Measurements from ENCODE around the gene RAB11FIP3. TPM values are rescaled to one million over a fixed set of nuclear protein-coding genes. Genes with fewer than 3 reads are reported as not detected.

The RAB11FIP3 gene
- total RNA-seq, 1 donor from 2014 or later = 81.5 TPM

GRCh38 chr16:559021-559380, 133.6 kb downstream of the RAB11FIP3 start:
- H3K4me1 Mint-ChIP-seq (ENCODE audit: unreplicated experiment) = peaks cover 2% of the 10 kb centered on the region
- H3K36me3 Mint-ChIP-seq (ENCODE audit: low read depth, unreplicated experiment) = no peaks in the 10 kb centered on the region
- no peak for DNase-seq (ENCODE audit: low spot score)
- H3K27ac Mint-ChIP-seq (ENCODE audit: unreplicated experiment) = no peak overlapping the region
- TF ChIP-seq, protein P1, sequence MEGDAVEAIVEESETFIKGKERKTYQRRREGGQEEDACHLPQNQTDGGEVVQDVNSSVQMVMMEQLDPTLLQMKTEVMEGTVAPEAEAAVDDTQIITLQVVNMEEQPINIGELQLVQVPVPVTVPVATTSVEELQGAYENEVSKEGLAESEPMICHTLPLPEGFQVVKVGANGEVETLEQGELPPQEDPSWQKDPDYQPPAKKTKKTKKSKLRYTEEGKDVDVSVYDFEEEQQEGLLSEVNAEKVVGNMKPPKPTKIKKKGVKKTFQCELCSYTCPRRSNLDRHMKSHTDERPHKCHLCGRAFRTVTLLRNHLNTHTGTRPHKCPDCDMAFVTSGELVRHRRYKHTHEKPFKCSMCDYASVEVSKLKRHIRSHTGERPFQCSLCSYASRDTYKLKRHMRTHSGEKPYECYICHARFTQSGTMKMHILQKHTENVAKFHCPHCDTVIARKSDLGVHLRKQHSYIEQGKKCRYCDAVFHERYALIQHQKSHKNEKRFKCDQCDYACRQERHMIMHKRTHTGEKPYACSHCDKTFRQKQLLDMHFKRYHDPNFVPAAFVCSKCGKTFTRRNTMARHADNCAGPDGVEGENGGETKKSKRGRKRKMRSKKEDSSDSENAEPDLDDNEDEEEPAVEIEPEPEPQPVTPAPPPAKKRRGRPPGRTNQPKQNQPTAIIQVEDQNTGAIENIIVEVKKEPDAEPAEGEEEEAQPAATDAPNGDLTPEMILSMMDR (IDR thresholded peaks at IDR 0.05; ENCODE audit: unreplicated experiment) = no peak
- H3K27me3 Mint-ChIP-seq (ENCODE audit: unreplicated experiment) = peaks cover 2% of the 10 kb centered on the region
- no peak overlapping the region for H3K4me3 Mint-ChIP-seq (ENCODE audit: unreplicated experiment)
- H3K9me3 Mint-ChIP-seq (ENCODE audit: unreplicated experiment) = no peaks in the 10 kb centered on the region

- no peaks in the 10 kb centered on the region for H3K36me3 Mint-ChIP-seq (ENCODE audit: low read depth, unreplicated experiment)
- H3K9me3 Mint-ChIP-seq (ENCODE audit: unreplicated experiment) = no peaks in the 10 kb centered on the region
- H3K4me1 Mint-ChIP-seq (ENCODE audit: unreplicated experiment) = no peaks in the 10 kb centered on the region
- no peaks in the 10 kb centered on the region for H3K27me3 Mint-ChIP-seq (ENCODE audit: unreplicated experiment)
- no peak for DNase-seq (ENCODE audit: low spot score)
- no peak overlapping the region for H3K4me3 Mint-ChIP-seq (ENCODE audit: unreplicated experiment)
- TF ChIP-seq, protein P1 (IDR thresholded peaks at IDR 0.05; ENCODE audit: unreplicated experiment) = no peak
- H3K27ac Mint-ChIP-seq (ENCODE audit: unreplicated experiment) = no peak overlapping the region
These were observed 134.2 kb downstream of the RAB11FIP3 start for GRCh38 chr16:559411-560203.

GRCh38 chr16:560204-560700, 134.8 kb downstream of the RAB11FIP3 start, which contains the start of gene PRR35:
TSS of gene PRR35 (plus strand) at chr16:560394. CDS start at chr16:563295, 2,901 bp downstream.
- H3K4me1 Mint-ChIP-seq (ENCODE audit: unreplicated experiment) = no peaks in the 10 kb centered on the region
- H3K27me3 Mint-ChIP-seq (ENCODE audit: unreplicated experiment) = no peaks in the 10 kb centered on the region
- H3K36me3 Mint-ChIP-seq (ENCODE audit: low read depth, unreplicated experiment) = no peaks in the 10 kb centered on the region
- no peak within 1 kb of the TSS for H3K27ac Mint-ChIP-seq (ENCODE audit: unreplicated experiment)
- TF ChIP-seq, protein P1 (IDR thresholded peaks at IDR 0.05; ENCODE audit: unreplicated experiment) = no peak
- no peaks in the 10 kb centered on the region for H3K9me3 Mint-ChIP-seq (ENCODE audit: unreplicated experiment)
- DNase-seq (ENCODE audit: low spot score) = no peak
- no peak within 1 kb of the TSS for H3K4me3 Mint-ChIP-seq (ENCODE audit: unreplicated experiment)

GRCh38 chr16:560701-561412, 135.4 kb downstream of the RAB11FIP3 start:
- Mint-ChIP-seq H3K4me3 (ENCODE audit: unreplicated experiment) (no peak overlapping the region), H3K4me1 (ENCODE audit: unreplicated experiment) (no peaks in the 10 kb centered on the region), H3K27me3 (ENCODE audit: unreplicated experiment) (no peaks in the 10 kb centered on the region), H3K36me3 (ENCODE audit: low read depth, unreplicated experiment) (no peaks in the 10 kb centered on the region), H3K27ac (ENCODE audit: unreplicated experiment) (no peak overlapping the region), H3K9me3 (ENCODE audit: unreplicated experiment) (no peaks in the 10 kb centered on the region)
- TF ChIP-seq, protein P1 (IDR thresholded peaks at IDR 0.05; ENCODE audit: unreplicated experiment) = no peak
- DNase-seq (ENCODE audit: low spot score) = no peak

DNA sequence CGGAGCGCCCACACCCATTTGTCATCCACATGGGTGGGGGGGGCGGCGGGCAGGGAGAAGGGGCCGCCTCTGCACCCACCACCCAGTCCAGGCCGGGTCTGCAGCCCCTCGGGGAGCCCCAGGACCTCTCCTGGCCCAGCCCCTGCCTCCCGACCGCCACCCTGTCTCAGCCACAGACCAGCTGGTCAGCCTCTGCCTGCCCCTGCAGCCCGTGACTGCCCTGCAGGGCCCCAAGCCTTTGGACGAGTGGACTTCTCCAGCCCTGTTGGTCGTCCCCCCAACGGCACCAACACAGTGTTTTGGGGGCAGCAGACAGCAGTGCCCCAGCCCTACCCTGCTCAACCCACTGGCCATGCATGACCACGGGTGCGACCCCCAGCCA, 136.0 kb downstream of the RAB11FIP3 start:
- DNase-seq (ENCODE audit: low spot score) = no peak
- Mint-ChIP-seq H3K27me3 (ENCODE audit: unreplicated experiment) (no peaks in the 10 kb centered on the region), H3K27ac (ENCODE audit: unreplicated experiment) (no peak overlapping the region), H3K4me3 (ENCODE audit: unreplicated experiment) (no peak overlapping the region), H3K4me1 (ENCODE audit: unreplicated experiment) (no peaks in the 10 kb centered on the region), H3K36me3 (ENCODE audit: low read depth, unreplicated experiment) (no peaks in the 10 kb centered on the region), H3K9me3 (ENCODE audit: unreplicated experiment) (no peaks in the 10 kb centered on the region)
- TF ChIP-seq, protein P1 (IDR thresholded peaks at IDR 0.05; ENCODE audit: unreplicated experiment) = no peak

All from endothelial cell (in vitro differentiated cells).